GM10248 (cell line): ENCODE measurements around the gene KCNH5.
A peak's percentile ranks its signal among the peaks of the same experiment; 100 is the strongest.

Experiments used
- CTCF ChIA-PET: fragments of 300-600 bp; sonication (Branson Sonifier 250); formaldehyde crosslinking; extraction: SDS; loops from one replicate; lab custom pipeline; 2021; ENCODE audit warnings: antibody characterized with exemption; lab: Yijun Ruan, JAX
- POLR2A ChIA-PET: fragments of 350-650 bp; sonication (Branson Sonifier 250); formaldehyde crosslinking; extraction: SDS; loops from one replicate; lab custom pipeline; 2020; ENCODE audit warnings: antibody characterized with exemption; lab: Yijun Ruan, JAX
- DNase-seq: peaks from one replicate; pipeline ENCODE4 v3.0.0; 2012; ENCODE audit errors: extremely low spot score
- TF ChIP-seq, protein P1 (sequence below): IDR thresholded peaks from 2 replicates; pipeline ENCODE4 v1.5.1; 2012; ENCODE audit warnings: mild to moderate bottlenecking, low read depth; ENCODE audit errors: extremely low read depth, missing control alignments, control extremely low read depth

The KCNH5 gene, protein sequence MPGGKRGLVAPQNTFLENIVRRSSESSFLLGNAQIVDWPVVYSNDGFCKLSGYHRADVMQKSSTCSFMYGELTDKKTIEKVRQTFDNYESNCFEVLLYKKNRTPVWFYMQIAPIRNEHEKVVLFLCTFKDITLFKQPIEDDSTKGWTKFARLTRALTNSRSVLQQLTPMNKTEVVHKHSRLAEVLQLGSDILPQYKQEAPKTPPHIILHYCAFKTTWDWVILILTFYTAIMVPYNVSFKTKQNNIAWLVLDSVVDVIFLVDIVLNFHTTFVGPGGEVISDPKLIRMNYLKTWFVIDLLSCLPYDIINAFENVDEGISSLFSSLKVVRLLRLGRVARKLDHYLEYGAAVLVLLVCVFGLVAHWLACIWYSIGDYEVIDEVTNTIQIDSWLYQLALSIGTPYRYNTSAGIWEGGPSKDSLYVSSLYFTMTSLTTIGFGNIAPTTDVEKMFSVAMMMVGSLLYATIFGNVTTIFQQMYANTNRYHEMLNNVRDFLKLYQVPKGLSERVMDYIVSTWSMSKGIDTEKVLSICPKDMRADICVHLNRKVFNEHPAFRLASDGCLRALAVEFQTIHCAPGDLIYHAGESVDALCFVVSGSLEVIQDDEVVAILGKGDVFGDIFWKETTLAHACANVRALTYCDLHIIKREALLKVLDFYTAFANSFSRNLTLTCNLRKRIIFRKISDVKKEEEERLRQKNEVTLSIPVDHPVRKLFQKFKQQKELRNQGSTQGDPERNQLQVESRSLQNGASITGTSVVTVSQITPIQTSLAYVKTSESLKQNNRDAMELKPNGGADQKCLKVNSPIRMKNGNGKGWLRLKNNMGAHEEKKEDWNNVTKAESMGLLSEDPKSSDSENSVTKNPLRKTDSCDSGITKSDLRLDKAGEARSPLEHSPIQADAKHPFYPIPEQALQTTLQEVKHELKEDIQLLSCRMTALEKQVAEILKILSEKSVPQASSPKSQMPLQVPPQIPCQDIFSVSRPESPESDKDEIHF

DNA sequence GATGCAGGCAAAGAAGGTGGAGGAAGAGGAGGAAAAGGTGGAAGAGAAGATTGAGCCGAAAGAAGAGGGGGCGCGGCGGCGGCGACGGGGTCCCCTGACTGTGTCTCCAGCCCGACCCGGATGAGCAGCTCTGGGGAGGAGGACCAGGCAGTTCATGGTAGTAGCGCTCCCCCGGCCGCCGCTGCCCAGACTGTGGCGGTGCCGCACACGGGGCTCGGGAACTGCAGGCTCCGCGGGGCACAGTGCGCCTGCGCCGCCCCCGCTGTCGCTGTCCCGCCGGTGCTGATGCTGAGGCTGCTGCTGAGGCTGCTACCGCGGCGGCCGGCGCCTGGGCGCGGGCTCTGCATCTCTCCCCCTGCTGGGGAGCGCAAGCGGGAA is at the start of gene KCNH5:
TSS of gene KCNH5 (minus strand) at position 225 of the 378 bp plus-strand sequence. CDS start 272 bp downstream, outside the sequence.
- TF ChIP-seq, protein P1, sequence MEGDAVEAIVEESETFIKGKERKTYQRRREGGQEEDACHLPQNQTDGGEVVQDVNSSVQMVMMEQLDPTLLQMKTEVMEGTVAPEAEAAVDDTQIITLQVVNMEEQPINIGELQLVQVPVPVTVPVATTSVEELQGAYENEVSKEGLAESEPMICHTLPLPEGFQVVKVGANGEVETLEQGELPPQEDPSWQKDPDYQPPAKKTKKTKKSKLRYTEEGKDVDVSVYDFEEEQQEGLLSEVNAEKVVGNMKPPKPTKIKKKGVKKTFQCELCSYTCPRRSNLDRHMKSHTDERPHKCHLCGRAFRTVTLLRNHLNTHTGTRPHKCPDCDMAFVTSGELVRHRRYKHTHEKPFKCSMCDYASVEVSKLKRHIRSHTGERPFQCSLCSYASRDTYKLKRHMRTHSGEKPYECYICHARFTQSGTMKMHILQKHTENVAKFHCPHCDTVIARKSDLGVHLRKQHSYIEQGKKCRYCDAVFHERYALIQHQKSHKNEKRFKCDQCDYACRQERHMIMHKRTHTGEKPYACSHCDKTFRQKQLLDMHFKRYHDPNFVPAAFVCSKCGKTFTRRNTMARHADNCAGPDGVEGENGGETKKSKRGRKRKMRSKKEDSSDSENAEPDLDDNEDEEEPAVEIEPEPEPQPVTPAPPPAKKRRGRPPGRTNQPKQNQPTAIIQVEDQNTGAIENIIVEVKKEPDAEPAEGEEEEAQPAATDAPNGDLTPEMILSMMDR: no peak
- DNase-seq: peak; percentile 25
- ChIA-PET POLR2A (no interaction called here), CTCF (no interaction called here)

DNA sequence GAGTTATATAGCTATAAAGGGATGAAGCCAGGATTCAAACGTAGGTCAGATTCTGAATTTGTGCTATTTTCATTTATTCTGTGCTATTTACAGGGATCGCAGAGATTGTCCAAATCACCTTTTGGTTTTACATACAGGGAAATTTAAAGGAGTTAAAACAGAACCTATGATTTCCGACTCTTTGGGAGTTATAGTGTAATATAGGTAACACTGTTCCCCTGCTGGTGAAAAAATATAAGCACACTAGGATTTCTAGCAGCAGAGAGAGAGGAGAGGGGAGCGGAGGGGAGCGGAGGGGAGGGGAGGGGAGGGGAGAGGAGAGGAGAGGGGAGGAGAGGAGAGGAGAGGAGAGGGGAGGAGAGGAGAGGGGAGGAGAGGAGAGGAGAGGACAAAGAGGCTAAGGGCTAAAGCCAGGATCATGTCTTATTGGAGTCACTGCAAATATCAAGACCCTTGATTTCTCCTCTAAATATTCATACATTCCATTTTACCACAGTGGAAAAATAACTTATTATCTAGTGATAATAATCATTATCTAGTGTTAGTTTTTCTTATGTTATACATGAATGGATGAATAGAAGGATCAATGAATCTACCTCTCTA is 46.2 kb upstream of the KCNH5 start:
- ChIA-PET CTCF (interaction anchor here (0.9 kb wide), 1 partner anchor 19 kb away, joined by 3 read pairs; no protein-coding TSS in a partner anchor), POLR2A (no interaction called here)
- TF ChIP-seq, protein P1: no peak
- DNase-seq: no peak

DNA sequence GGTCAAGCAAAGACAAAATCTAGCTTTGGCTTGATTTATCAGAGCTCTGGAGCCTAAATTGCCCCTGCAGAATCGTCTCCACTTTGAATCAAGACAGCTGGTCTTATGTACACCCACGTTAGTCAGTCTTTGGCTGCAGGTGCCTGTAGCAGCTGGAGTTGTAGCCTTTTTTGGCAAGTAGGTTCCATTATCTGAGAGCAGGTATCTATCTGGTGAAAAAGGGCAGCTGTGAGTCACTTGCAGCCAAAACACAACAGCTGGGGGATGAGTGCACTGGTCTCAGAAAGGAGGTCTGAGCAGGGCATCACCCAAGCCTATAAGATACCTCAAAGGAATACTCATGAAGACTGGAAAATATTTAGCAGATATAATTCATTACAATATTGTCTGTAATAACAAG is 43.6 kb upstream of the KCNH5 start:
- DNase-seq: no peak
- TF ChIP-seq, protein P1: no peak
- POLR2A ChIA-PET: no interaction called here
- CTCF ChIA-PET: no interaction called here

DNA sequence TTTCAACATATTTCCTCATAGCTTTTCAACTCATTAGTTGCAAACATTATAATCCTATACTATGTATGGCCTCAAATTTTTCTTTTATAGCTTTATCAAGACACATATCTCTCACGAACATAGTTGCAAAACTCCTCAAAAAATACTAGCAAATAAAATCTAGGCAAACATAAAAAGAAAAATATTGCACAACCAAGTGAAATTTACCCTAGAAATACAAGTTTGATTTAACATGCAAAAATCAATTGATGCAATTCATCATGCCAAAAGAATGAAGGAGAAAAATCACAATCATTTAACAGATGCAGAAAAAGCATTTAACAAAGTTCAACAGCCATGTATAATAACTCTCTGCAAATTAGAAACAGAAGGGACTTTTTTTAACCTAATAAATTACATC is 33.3 kb upstream of the KCNH5 start:
- CTCF ChIA-PET: no interaction called here
- TF ChIP-seq, protein P1: no peak
- POLR2A ChIA-PET: no interaction called here
- DNase-seq: no peak

DNA sequence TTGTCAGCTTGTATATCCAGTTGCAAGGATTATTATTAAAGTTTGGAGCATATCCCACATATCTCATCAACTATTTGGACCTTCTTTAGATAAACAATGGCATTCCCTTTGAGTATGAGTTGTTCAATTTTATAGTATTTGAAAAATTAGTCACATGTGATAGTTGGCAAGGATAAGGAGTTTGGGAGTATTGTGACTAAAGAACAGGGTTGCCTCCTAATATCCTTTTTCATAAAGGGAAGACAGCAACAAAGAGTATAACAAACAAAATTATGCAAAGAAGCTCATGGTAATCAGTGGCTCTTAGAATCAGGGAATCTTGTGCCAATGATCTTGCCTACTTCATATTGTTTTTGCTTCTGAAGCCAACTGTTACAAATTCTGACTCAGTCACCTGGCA is 31.2 kb upstream of the KCNH5 start:
- TF ChIP-seq, protein P1: no peak
- POLR2A ChIA-PET: no interaction called here
- CTCF ChIA-PET: interaction anchor here (0.9 kb wide), 1 partner anchor 10 kb away, joined by 3 read pairs; no protein-coding TSS in a partner anchor
- DNase-seq: no peak

DNA sequence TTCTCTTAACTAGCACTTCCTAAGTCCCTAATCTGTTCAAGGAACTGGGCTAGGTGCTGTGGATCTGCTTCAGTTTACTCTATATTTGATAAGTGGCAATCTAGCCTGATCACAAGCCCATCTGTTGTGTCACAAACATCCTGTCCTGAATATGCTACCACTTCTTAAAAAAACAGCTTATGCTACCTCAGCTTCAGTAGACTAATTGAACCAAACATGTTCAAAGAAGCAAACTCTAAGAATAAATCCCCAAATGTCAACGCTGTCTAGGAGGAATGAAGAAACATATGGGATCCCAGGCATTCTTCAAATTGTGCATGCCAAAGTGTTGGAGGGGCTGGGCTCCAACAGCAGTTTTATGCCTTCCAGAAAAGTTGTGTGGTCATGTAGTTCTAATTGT is 10.4 kb upstream of the KCNH5 start:
- TF ChIP-seq, protein P1: no peak
- ChIA-PET POLR2A (no interaction called here), CTCF (interaction anchor here (1.0 kb wide), 1 partner anchor 13 kb away, joined by 3 read pairs; no protein-coding TSS in a partner anchor)
- no peak for DNase-seq
